HL-60 (cell line): ENCODE results near the gene UTS2B.

Experiments used
- CTCF ChIP-seq: IDR thresholded peaks from one replicate; pipeline ENCODE4 v1.5.1; 2011; ENCODE audit warnings: low read length, control low read depth, inconsistent platforms; ENCODE audit not compliant: insufficient read depth
- REST ChIP-seq: IDR thresholded peaks from 2 replicates; pipeline ENCODE4 v1.6.1; 2012; ENCODE audit warnings: low read depth; ENCODE audit not compliant: insufficient replicate concordance

GRCh38 chr3:191327526-191327925 lies 2.8 kb downstream of the UTS2B start:
- no peak for TF ChIP-seq CTCF
- TF ChIP-seq REST, result no peak
